SH-SY5Y (cell line): Measurements from ENCODE around the gene ACOXL.

Source experiments
- GATA2 ChIP-seq: IDR thresholded peaks from 2 replicates; pipeline ENCODE4 v1.6.1; 2011; ENCODE audit warnings: mild to moderate bottlenecking, low read depth, low read length
- GATA3 ChIP-seq: IDR thresholded peaks from 2 replicates; pipeline ENCODE4 v1.6.1; 2011; ENCODE audit warnings: low read depth, mild to moderate bottlenecking, low read length, moderate library complexity

GRCh38 chr2:110897966-110898365 is 165.6 kb downstream of the ACOXL start:
- TF ChIP-seq GATA3: no peak
- no peak for TF ChIP-seq GATA2
